GM18907 (cell line): ENCODE data around the gene HK2.
"Not testable (repeated sequence)": the region's sequence is repeated elsewhere in the genome, so short reads cannot be mapped to it uniquely, and the experiment has no call there.

Experiments used
- ATAC-seq: cut with Tn5 transposase; IDR thresholded peaks from one replicate; pipeline ENCODE4 v1.9.1; 2021; ENCODE audit warnings: mild to moderate bottlenecking, moderate library complexity; ENCODE audit not compliant: unreplicated experiment

The HK2 gene

GRCh38 chr2:74893332-74893731 is 59.4 kb downstream of the HK2 start:
- ATAC-seq = no peak

- no peak for ATAC-seq
These were observed 60.5 kb downstream of the HK2 start for GRCh38 chr2:74894272-74894981.

GRCh38 chr2:74895001-74895400 is 61.1 kb downstream of the HK2 start:
- ATAC-seq = no peak

- no peak for ATAC-seq
These were observed 62.3 kb downstream of the HK2 start for GRCh38 chr2:74896232-74896631.

- not testable (repeated sequence) for ATAC-seq
These were observed 66.3 kb downstream of the HK2 start for GRCh38 chr2:74900225-74900624.

- no peak for ATAC-seq
These were observed 68.4 kb downstream of the HK2 start for GRCh38 chr2:74902281-74902860.

- no peak for ATAC-seq
These were observed 72.5 kb downstream of the HK2 start for GRCh38 chr2:74906395-74906794.

- ATAC-seq = not testable (repeated sequence)
These were observed 73.6 kb downstream of the HK2 start for GRCh38 chr2:74907560-74907959.

- ATAC-seq = no peak
These were observed 75.0 kb downstream of the HK2 start for GRCh38 chr2:74908748-74909444.

- ATAC-seq = no peak
These were observed 76.3 kb downstream of the HK2 start for GRCh38 chr2:74910245-74910644.

GRCh38 chr2:74911061-74911460 is 77.1 kb downstream of the HK2 start:
- no peak for ATAC-seq

GRCh38 chr2:74915743-74916142 is 81.8 kb downstream of the HK2 start:
- ATAC-seq = peak; percentile 52

- no peak for ATAC-seq
These were observed 82.5 kb downstream of the HK2 start for GRCh38 chr2:74916394-74916793.

- no peak for ATAC-seq
These were observed 84.0 kb downstream of the HK2 start for GRCh38 chr2:74917702-74918619.

GRCh38 chr2:74919827-74920226 is 85.9 kb downstream of the HK2 start:
- ATAC-seq = peak; percentile 61

- ATAC-seq = no peak
These were observed 87.4 kb downstream of the HK2 start for GRCh38 chr2:74921236-74921736.

GRCh38 chr2:74922592-74923227 is 88.8 kb downstream of the HK2 start:
- no peak for ATAC-seq

GRCh38 chr2:74924463-74925265 is 90.7 kb downstream of the HK2 start:
- ATAC-seq = no peak

- ATAC-seq = no peak
These were observed 91.4 kb downstream of the HK2 start for GRCh38 chr2:74925361-74925786.

- ATAC-seq = no peak
These were observed 93.7 kb downstream of the HK2 start for GRCh38 chr2:74927621-74928020.
